Mammary epithelial cell (primary cell): ENCODE measurements around the gene SNAPC4.

Experiments used
- CTCF ChIP-seq, 2 donors: IDR thresholded peaks in 1 of 2; conservative IDR thresholded peaks in 1 of 2; 2 replicates each; pipeline ENCODE4 v1.5.1; 2011 to 2012; ENCODE audit warnings: inconsistent platforms in 2 of 2, low read length in 2 of 2, mild to moderate bottlenecking in 2 of 2, control low read depth in 1 of 2, low read depth in 1 of 2; ENCODE audit not compliant: insufficient read depth in 1 of 2; ENCODE audit errors: extremely low read depth in 1 of 2
- EZH2 ChIP-seq: IDR thresholded peaks from 2 replicates; pipeline ENCODE4 v1.6.1; 2012; ENCODE audit warnings: low read length, inconsistent platforms, borderline replicate concordance

GRCh38 chr9:136383436-136383835 lies 16.5 kb downstream of the SNAPC4 start:
- no peak for TF ChIP-seq CTCF (conservative IDR thresholded peaks at IDR 0.05 in 1 of 2, IDR thresholded peaks at IDR 0.05 in 1 of 2; ENCODE audit: extremely low read depth in 1 of 2, insufficient read depth in 1 of 2, low read depth in 1 of 2, low read length in 2 of 2)
- TF ChIP-seq EZH2: no peak
